Neutrophil (primary cell): ENCODE results near the gene SYNE3.

Experiments used
- H3K27ac ChIP-seq: fragments of 200-600 bp; sonication (generic); 2 replicates; pipeline ENCODE4 v1.5.1; 2016; ENCODE audit warnings: mild to moderate bottlenecking, moderate library complexity
- H3K27me3 ChIP-seq: fragments of 200-600 bp; sonication (generic); 2 replicates; pipeline ENCODE4 v1.6.0; 2016; ENCODE audit warnings: mild to moderate bottlenecking
- H3K36me3 ChIP-seq: fragments of 200-600 bp; sonication (generic); 2 replicates; pipeline ENCODE4 v1.5.1; 2017
- H3K4me1 ChIP-seq, 2 experiments: fragments of 200-600 bp in 1 of 2; sonication (generic) in 1 of 2; 1 replicate in 1 of 2; 2 replicates in 1 of 2; pipeline versions ENCODE4 v1.5.1 to v1.6.1; 2013 to 2016; ENCODE audit warnings: low read depth in 1 of 2, low read length in 1 of 2, mild to moderate bottlenecking in 1 of 2, moderate library complexity in 1 of 2; ENCODE audit not compliant: control insufficient read depth in 1 of 2, insufficient read depth in 1 of 2
- H3K4me3 ChIP-seq, 2 experiments: fragments of 200-600 bp in 1 of 2; sonication (generic) in 1 of 2; 1 replicate in 1 of 2; 2 replicates in 1 of 2; pipeline ENCODE4 v1.5.1; 2013 to 2016; ENCODE audit warnings: low read depth in 1 of 2, low read length in 1 of 2, mild to moderate bottlenecking in 1 of 2, moderate library complexity in 1 of 2
- H3K9me3 ChIP-seq: fragments of 200-600 bp; sonication (generic); 2 replicates; pipeline ENCODE4 v1.5.1; 2016
- CTCF ChIP-seq: fragments of 200-600 bp; sonication (generic); IDR thresholded peaks from 2 replicates; pipeline ENCODE4 v1.5.1; 2016; ENCODE audit warnings: antibody characterized with exemption

Gene SYNE3

GRCh38 chr14:95475540-95476240 is 40.8 kb downstream of the SYNE3 start:
- H3K27ac ChIP-seq: no peak overlapping the region
- TF ChIP-seq CTCF: no peak
- H3K4me3 ChIP-seq: no peak overlapping the region
- H3K9me3 ChIP-seq: no peaks in the 10 kb centered on the region
- peaks cover 56% of the 10 kb centered on the region for H3K36me3 ChIP-seq
- no peaks in the 10 kb centered on the region for H3K27me3 ChIP-seq
- peaks cover 3% of the 10 kb centered on the region in 2 experiments for H3K4me1 ChIP-seq

- no peak for TF ChIP-seq CTCF
- Histone ChIP-seq H3K27me3 (no peaks in the 10 kb centered on the region), H3K27ac (no peak overlapping the region), H3K4me1 (peaks cover 3% of the 10 kb centered on the region in 2 experiments), H3K4me3 (no peak overlapping the region), H3K9me3 (no peaks in the 10 kb centered on the region), H3K36me3 (peaks cover 58% of the 10 kb centered on the region)
These were observed 41.5 kb downstream of the SYNE3 start for GRCh38 chr14:95474941-95475340.

GRCh38 chr14:95474486-95474885 is 42.0 kb downstream of the SYNE3 start:
- TF ChIP-seq CTCF: no peak
- Histone ChIP-seq H3K27me3 (no peaks in the 10 kb centered on the region), H3K4me1 (peaks cover 3% of the 10 kb centered on the region in 2 experiments), H3K27ac (no peak overlapping the region), H3K9me3 (no peaks in the 10 kb centered on the region), H3K4me3 (no peak overlapping the region), H3K36me3 (peaks cover 60% of the 10 kb centered on the region)

- no peaks in the 10 kb centered on the region for H3K9me3 ChIP-seq
- no peak overlapping the region for H3K27ac ChIP-seq
- no peak for TF ChIP-seq CTCF
- H3K4me3 ChIP-seq: no peak overlapping the region
- peaks cover 3% of the 10 kb centered on the region in 2 experiments for H3K4me1 ChIP-seq
- H3K36me3 ChIP-seq: peaks cover 73% of the 10 kb centered on the region
- H3K27me3 ChIP-seq: no peaks in the 10 kb centered on the region
These were observed 43.6 kb downstream of the SYNE3 start for GRCh38 chr14:95472819-95473251.

- Histone ChIP-seq H3K4me1 (peaks cover 3% of the 10 kb centered on the region in 2 experiments), H3K27me3 (no peaks in the 10 kb centered on the region), H3K9me3 (no peaks in the 10 kb centered on the region), H3K27ac (no peak overlapping the region), H3K4me3 (no peak overlapping the region), H3K36me3 (peaks cover 87% of the 10 kb centered on the region)
- TF ChIP-seq CTCF: no peak
These were observed 45.0 kb downstream of the SYNE3 start for GRCh38 chr14:95471476-95471875.
